K562 (cell line): Measurements from ENCODE around the gene SHLD1. TPM values are rescaled to one million over a fixed set of nuclear protein-coding genes. Genes with fewer than 3 reads are reported as not detected.

Experiments
- FIP1L1 ChIP-seq: fragments of 200-400 bp; formaldehyde crosslinking; IDR thresholded peaks from 2 replicates; pipeline ENCODE4 v1.6.1; 2018; ENCODE audit warnings: mild to moderate bottlenecking, low read depth, low read length; ENCODE audit not compliant: poor library complexity, severe bottlenecking
- KLF10 ChIP-seq: fragments of 250-450 bp; sonication (Bioruptor Pico); IDR thresholded peaks from 2 replicates; pipeline ENCODE4 v1.6.1; 2021; ENCODE audit warnings: matching md5 sums
- MGA ChIP-seq: fragments of 450-650 bp; IDR thresholded peaks from 2 replicates; pipeline ENCODE4 v1.6.1; 2016; ENCODE audit warnings: mild to moderate bottlenecking, moderate library complexity
- NR4A1 ChIP-seq, 2 experiments: fragments of 250-450 bp in 1 of 2; fragments of 450-650 bp in 1 of 2; sonication (Bioruptor Pico) in 1 of 2; IDR thresholded peaks; 2 replicates each; pipeline versions ENCODE4 v1.4.0 to v1.6.1; 2016 to 2020; ENCODE audit warnings: mild to moderate bottlenecking in 2 of 2, missing compliant biosample characterization in 1 of 2, missing genetic modification characterization in 1 of 2, moderate library complexity in 1 of 2
- PML ChIP-seq: IDR thresholded peaks from 2 replicates; pipeline ENCODE4 v1.6.1; 2012; ENCODE audit warnings: low read length, inconsistent platforms
- TRIM24 ChIP-seq, 2 experiments: fragments of 450-650 bp; IDR thresholded peaks; 2 replicates each; pipeline ENCODE4 v1.6.1; 2016
- ZBTB2 ChIP-seq: fragments of 450-650 bp; IDR thresholded peaks from 2 replicates; pipeline ENCODE4 v1.6.1; 2016; ENCODE audit warnings: antibody characterized with exemption
- ZBTB33 ChIP-seq: sonication (generic); formaldehyde crosslinking; IDR thresholded peaks from 2 replicates; pipeline ENCODE4 v1.8.1; 2023; ENCODE audit warnings: mild to moderate bottlenecking, missing genetic modification reagents
- ZBTB9 ChIP-seq: fragments of 450-650 bp; formaldehyde crosslinking; IDR thresholded peaks from 2 replicates; pipeline ENCODE4 v1.4.0; 2020; ENCODE audit warnings: mild to moderate bottlenecking, moderate library complexity
- polyA plus RNA-seq, 8 experiments: library from polyadenylated mRNA; depleted of rRNA in 4 of 8; stranded (reverse) in 5 of 8; unstranded in 3 of 8; fragments of >200 nt; fragmentation: Nextera tagmentation in 2 of 8; fragmentation: Illumina TruSeq in 1 of 8; extraction: Ambion mirVana in 2 of 8; extraction: Trizol in 1 of 8; gene quantifications; 2 replicates each; pipeline versions ENCODE4 v1.2.1 to v1.2.3, GENCODE V29; 2011 to 2014; ENCODE audit warnings: inconsistent platforms in 1 of 8, missing spikeins in 1 of 8
- total RNA-seq, 7 experiments: library from RNA; depleted of rRNA in 6 of 7; stranded (reverse); fragments of >200 nt in 6 of 7; fragmentation: Illumina TruSeq in 2 of 7; extraction: Trizol in 2 of 7; gene quantifications; 2 replicates each; pipeline versions ENCODE4 v1.2.1 to v1.2.3, GENCODE V29; 2011 to 2021; ENCODE audit warnings: low replicate concordance in 1 of 7

Gene SHLD1
- total and polyA plus RNA-seq, 9 of the 15 experiments (the other 6 are each of a cell fraction or from before 2014, with no cell fraction given), result 3.7 to 21.6 (median 8.2) TPM

GRCh38 chr20:5781798-5782750 is 31.9 kb downstream of the SHLD1 start (continued):
- TF ChIP-seq ZBTB33 (CRISPR knock-in tag), result 0 out of 2 replicates have a peak, but pooled peaks have one; percentile 31
- no peak for TF ChIP-seq ZBTB2
- no peak for TF ChIP-seq FIP1L1
- no peak for TF ChIP-seq MGA
- no peak for TF ChIP-seq KLF10 (CRISPR knock-in tag)
- peak; percentile 62; the same call in 1 of the 2 replicates for TF ChIP-seq PML
- peak; percentile 31 to 45; a peak in 1 of 4 replicates for TF ChIP-seq TRIM24 (IDR thresholded peaks at IDR 0.05)
- no peak for TF ChIP-seq NR4A1 (CRISPR knock-in tag; IDR thresholded peaks at IDR 0.05)
- peak; percentile 30; the same call in 1 of the 2 replicates for TF ChIP-seq NR4A1 (tag; IDR thresholded peaks at IDR 0.05)
- TF ChIP-seq ZBTB9 (CRISPR knock-in tag), result no peak
